Measurements from ENCODE around the gene GNAI2. TPM values are rescaled to one million over a fixed set of nuclear protein-coding genes. Genes with fewer than 3 reads are reported as not detected.
A peak's percentile ranks its signal among the peaks of the same experiment; 100 is the strongest.

The GNAI2 gene
- total RNA-seq, 4 donors from 2014 or later: 149 to 297 (median 239) TPM

DNA sequence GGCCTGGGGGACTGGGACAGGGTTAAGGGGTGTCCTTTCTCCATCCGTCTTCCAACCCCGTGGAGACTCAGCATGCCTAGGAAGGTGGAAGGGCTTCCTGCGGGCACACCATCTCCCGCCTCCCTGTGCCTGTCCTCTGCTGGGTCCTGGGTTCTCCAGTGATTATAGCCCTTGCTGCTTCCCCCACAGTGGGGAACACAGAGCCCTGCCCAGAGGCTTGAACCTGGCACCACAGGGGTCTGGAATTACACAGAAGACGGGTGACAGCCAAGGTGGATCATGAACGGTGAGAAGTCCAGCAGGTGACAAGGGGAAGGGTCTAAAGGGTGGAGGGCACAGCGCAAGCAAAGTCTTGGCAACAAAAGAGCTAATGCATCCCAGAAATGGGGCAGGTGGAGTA lies 26.8 kb downstream of the GNAI2 start:
- H3K27ac ChIP-seq (replicated peaks in 1 of 4): peak overlapping the region; percentile 93 to 100 (median 96)
- H3K4me1 ChIP-seq: peaks cover 63 to 94% (median 89%) of the 10 kb centered on the region in 4 donors
- no peak for DNase-seq (ENCODE audit: extremely low spot score)
- TF ChIP-seq POLR2AphosphoS5 (IDR thresholded peaks at IDR 0.05): no peak
- TF ChIP-seq POLR2A (IDR thresholded peaks at IDR 0.05; ENCODE audit: low read depth): no peak
- TF ChIP-seq, protein P1, sequence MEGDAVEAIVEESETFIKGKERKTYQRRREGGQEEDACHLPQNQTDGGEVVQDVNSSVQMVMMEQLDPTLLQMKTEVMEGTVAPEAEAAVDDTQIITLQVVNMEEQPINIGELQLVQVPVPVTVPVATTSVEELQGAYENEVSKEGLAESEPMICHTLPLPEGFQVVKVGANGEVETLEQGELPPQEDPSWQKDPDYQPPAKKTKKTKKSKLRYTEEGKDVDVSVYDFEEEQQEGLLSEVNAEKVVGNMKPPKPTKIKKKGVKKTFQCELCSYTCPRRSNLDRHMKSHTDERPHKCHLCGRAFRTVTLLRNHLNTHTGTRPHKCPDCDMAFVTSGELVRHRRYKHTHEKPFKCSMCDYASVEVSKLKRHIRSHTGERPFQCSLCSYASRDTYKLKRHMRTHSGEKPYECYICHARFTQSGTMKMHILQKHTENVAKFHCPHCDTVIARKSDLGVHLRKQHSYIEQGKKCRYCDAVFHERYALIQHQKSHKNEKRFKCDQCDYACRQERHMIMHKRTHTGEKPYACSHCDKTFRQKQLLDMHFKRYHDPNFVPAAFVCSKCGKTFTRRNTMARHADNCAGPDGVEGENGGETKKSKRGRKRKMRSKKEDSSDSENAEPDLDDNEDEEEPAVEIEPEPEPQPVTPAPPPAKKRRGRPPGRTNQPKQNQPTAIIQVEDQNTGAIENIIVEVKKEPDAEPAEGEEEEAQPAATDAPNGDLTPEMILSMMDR (IDR thresholded peaks at IDR 0.05): no peak
- no peak for TF ChIP-seq EP300 (IDR thresholded peaks at IDR 0.05)
- no peaks in the 10 kb centered on the region for H3K9me3 ChIP-seq
- intact Hi-C loops (cut with DNase I): no loop called here
- 87% methylated on average over 7 of the region's 7 CpGs for WGBS
- no peaks in the 10 kb centered on the region for H3K27me3 ChIP-seq
- H3K36me3 ChIP-seq: peaks cover 2 to 18% (median 12%) of the 10 kb centered on the region in 4 donors
- no peak overlapping the region for H3K4me3 ChIP-seq

DNA sequence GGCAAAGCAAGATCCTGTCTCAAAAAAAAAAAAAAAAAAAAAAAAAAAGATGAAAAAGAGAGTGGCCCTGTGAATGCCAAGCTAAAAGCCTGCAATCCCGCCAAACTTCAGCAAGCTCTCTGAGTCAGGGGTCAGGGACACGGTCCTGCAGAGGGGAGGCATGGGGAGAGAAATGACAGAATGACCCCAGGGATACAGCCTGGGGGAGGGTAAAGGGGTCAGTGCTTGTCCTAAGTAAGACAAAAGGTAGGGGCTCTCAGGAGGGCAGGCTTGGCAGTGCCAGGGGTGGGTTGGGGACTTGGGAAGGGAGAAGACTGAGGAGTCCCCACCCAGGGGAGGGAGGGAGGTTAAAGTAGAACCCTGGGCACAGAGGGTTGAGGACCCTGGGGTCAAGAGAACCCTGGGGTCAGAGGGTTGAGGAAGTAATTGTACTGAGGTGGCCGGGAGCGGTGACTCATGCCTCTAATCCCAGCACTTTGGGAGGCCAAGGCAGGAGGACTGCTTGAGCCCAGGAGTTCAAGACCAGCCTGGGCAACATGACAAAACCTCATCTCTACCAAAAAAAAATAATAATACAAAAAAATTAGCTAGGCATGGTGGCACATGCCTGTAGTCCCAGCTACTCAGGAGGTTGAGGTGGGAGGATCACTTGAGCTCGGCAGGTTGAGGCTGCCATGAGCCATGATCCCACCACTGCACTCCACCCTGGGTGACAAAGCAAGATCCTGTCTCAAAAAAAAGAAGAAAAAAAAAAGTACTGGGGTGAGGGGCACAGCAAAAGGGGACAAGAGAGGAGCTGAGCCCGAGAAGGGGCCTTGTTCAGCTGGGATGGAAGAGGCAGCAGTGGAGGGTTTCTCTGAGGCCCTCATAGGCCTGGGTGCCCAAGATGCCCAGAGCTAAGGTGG lies 27.7 kb downstream of the GNAI2 start:
- Histone ChIP-seq H3K36me3 (peaks cover 0 to 9% (median 3%) of the 10 kb centered on the region in 4 donors), H3K4me1 (peaks cover 72 to 96% (median 91%) of the 10 kb centered on the region in 4 donors), H3K9me3 (no peaks in the 10 kb centered on the region), H3K4me3 (peak overlapping the region in 2 of 4 donors; percentile 11 to 30), H3K27me3 (no peaks in the 10 kb centered on the region), H3K27ac (replicated peaks in 1 of 4) (peak overlapping the region; percentile 93 to 100 (median 96))
- intact Hi-C loops (cut with DNase I): no loop called here
- DNase-seq (ENCODE audit: extremely low spot score): no peak
- WGBS: 52% methylated on average over 6 of the region's 6 CpGs
- TF ChIP-seq, protein P1 (IDR thresholded peaks at IDR 0.05): no peak
- TF ChIP-seq POLR2A (IDR thresholded peaks at IDR 0.05; ENCODE audit: low read depth): no peak
- no peak for TF ChIP-seq EP300 (IDR thresholded peaks at IDR 0.05)
- TF ChIP-seq POLR2AphosphoS5 (IDR thresholded peaks at IDR 0.05): no peak

DNA sequence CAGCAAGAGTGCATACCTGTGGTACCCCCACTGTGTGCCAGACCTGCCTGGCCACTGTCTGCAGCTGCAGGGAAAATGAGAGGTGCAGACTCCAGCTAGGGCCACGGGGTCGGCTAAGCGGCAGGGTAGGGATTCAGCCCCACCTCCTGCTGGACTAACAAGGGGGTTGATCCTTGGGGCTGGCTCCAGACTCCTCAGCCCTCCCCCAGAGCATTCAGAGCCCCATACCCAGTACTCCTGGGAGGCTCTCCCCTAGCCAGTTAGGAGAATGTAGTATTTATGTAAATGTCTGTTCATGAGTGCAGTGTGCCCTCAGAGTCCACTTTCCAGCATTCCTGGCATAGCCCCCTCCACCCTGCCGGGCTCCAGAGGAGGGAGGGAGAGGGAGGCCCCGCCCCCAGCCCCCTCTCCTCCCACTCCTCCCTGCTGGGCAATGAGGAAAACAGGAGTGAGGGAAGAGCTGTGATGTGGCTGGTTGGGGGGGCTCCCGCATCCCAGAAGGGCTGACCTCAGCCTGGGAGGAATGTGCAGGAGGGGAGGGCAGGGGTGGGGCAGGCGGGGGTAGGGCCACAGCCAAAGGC lies 28.5 kb downstream of the GNAI2 start:
- H3K4me3 ChIP-seq: peak overlapping the region in 2 of 4 donors; percentile 11 to 30
- no peaks in the 10 kb centered on the region for H3K9me3 ChIP-seq
- intact Hi-C loops (cut with DNase I): no loop called here
- peaks cover 0 to 2% (median 0%) of the 10 kb centered on the region in 4 donors for H3K36me3 ChIP-seq
- no peaks in the 10 kb centered on the region for H3K27me3 ChIP-seq
- TF ChIP-seq POLR2A (IDR thresholded peaks at IDR 0.05; ENCODE audit: low read depth) (no peak), EP300 (IDR thresholded peaks at IDR 0.05) (no peak), POLR2AphosphoS5 (IDR thresholded peaks at IDR 0.05) (peak in 1 of 2 donors; percentile 35)
- TF ChIP-seq, protein P1 (IDR thresholded peaks at IDR 0.05): no peak
- peaks cover 70 to 97% (median 92%) of the 10 kb centered on the region in 4 donors for H3K4me1 ChIP-seq
- peak; percentile 94 for DNase-seq (ENCODE audit: extremely low spot score)
- WGBS: 17% methylated on average over 7 of the region's 7 CpGs
- H3K27ac ChIP-seq (replicated peaks in 1 of 4): peak overlapping the region; percentile 93 to 100 (median 96)

DNA sequence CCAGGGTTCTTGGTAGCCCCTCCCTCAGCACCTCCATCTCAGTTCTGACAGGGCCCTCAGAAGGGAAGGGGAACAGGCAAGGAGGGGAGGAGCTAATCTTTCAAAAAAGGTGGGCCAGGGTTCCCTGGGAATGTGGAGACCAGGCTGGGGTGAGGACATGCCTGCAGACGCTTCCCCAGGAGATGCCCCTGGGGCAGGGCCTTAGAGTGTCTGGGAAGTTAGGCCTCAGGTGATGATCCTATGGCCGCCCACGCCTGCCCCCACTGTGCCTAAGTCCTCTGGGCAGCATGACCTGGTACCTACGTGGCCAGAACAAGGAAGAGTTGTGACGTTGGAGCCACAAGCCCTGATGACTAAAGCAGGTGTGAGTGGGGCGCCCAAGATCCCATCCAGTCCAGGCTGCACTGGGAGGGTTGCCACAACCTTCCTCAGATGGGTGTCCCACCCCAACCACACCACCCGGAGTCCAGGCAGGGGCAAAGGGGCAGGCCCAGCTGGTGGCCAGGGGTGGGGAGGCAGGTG lies 29.0 kb downstream of the GNAI2 start:
- H3K27ac ChIP-seq (replicated peaks in 1 of 4): peak overlapping the region; percentile 93 to 100 (median 96)
- H3K27me3 ChIP-seq: no peaks in the 10 kb centered on the region
- no peak for DNase-seq (ENCODE audit: extremely low spot score)
- peaks cover 67 to 97% (median 92%) of the 10 kb centered on the region in 4 donors for H3K4me1 ChIP-seq
- WGBS: 49% methylated on average over 5 of the region's 7 CpGs
- H3K36me3 ChIP-seq: no peaks in the 10 kb centered on the region
- intact Hi-C loops (cut with DNase I): no loop called here
- no peaks in the 10 kb centered on the region for H3K9me3 ChIP-seq
- TF ChIP-seq EP300 (IDR thresholded peaks at IDR 0.05) (no peak), POLR2AphosphoS5 (IDR thresholded peaks at IDR 0.05) (peak in 1 of 2 donors; percentile 69), POLR2A (IDR thresholded peaks at IDR 0.05; ENCODE audit: low read depth) (no peak)
- peak overlapping the region in 3 of 4 donors; percentile 11 to 24 (median 14) for H3K4me3 ChIP-seq

DNA sequence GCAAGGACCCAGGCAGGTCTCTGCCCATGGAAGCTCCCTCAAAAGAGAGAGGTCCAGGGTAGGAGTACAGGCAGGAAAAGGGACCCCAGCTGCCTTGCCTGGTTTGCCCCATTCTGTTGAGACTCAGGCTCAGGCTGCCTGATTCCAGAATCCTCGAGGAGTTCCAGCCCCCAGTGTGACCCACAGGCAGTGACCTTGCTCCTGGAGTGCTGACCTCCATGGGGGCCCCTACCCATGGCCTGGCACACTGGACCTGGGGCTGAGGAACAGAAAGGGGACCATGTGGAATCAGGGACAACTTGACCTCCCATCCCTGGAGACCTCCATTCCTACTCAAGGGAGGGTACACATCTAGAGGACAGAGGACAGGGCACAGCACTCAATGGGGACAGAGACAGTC lies 29.6 kb downstream of the GNAI2 start:
- Histone ChIP-seq H3K4me3 (peak overlapping the region in 2 of 4 donors; percentile 11 to 24), H3K27me3 (no peaks in the 10 kb centered on the region), H3K27ac (replicated peaks in 1 of 4) (peak overlapping the region; percentile 93 to 100 (median 96)), H3K4me1 (peaks cover 65 to 94% (median 89%) of the 10 kb centered on the region in 4 donors), H3K36me3 (no peaks in the 10 kb centered on the region), H3K9me3 (no peaks in the 10 kb centered on the region)
- no peak for TF ChIP-seq POLR2AphosphoS5 (IDR thresholded peaks at IDR 0.05)
- TF ChIP-seq, protein P1 (IDR thresholded peaks at IDR 0.05): no peak
- TF ChIP-seq POLR2A (IDR thresholded peaks at IDR 0.05; ENCODE audit: low read depth): no peak
- TF ChIP-seq EP300 (IDR thresholded peaks at IDR 0.05): no peak
- no CpG with 5 or more reads among the region's 1 CpG for WGBS
- intact Hi-C loops (cut with DNase I): no loop called here
- DNase-seq (ENCODE audit: extremely low spot score): no peak
